NT2/D1 (cell line): ENCODE data around the gene GOLGA6L4.
"Not testable (repeated sequence)": the region's sequence is repeated elsewhere in the genome, so short reads cannot be mapped to it uniquely, and the experiment has no call there.

Experiments
- DNase-seq: peaks from one replicate; pipeline ENCODE4 v3.0.0-alpha.2; 2011; ENCODE audit warnings: low read depth, low spot score
- H3K27me3 ChIP-seq: 2 replicates; pipeline ENCODE4 v1.6.0; 2011; ENCODE audit warnings: mild to moderate bottlenecking; ENCODE audit not compliant: insufficient read length, insufficient read depth
- H3K36me3 ChIP-seq: 2 replicates; pipeline ENCODE4 v1.6.1; 2011; ENCODE audit warnings: mild to moderate bottlenecking, low read length, mixed read lengths; ENCODE audit not compliant: insufficient read depth, insufficient read length
- H3K4me1 ChIP-seq: 2 replicates; pipeline ENCODE4 v1.5.1; 2011; ENCODE audit not compliant: insufficient read depth, insufficient read length
- H3K4me3 ChIP-seq: 2 replicates; pipeline ENCODE4 v1.5.1; 2011; ENCODE audit warnings: low read depth; ENCODE audit not compliant: insufficient read length
- H3K9ac ChIP-seq: 2 replicates; pipeline ENCODE4 v1.6.0; 2011; ENCODE audit warnings: low read depth; ENCODE audit not compliant: insufficient read length
- H3K9me3 ChIP-seq: 2 replicates; pipeline ENCODE4 v1.5.1; 2011; ENCODE audit warnings: mild to moderate bottlenecking, low read length; ENCODE audit not compliant: insufficient read depth

GOLGA6L4 gene, protein sequence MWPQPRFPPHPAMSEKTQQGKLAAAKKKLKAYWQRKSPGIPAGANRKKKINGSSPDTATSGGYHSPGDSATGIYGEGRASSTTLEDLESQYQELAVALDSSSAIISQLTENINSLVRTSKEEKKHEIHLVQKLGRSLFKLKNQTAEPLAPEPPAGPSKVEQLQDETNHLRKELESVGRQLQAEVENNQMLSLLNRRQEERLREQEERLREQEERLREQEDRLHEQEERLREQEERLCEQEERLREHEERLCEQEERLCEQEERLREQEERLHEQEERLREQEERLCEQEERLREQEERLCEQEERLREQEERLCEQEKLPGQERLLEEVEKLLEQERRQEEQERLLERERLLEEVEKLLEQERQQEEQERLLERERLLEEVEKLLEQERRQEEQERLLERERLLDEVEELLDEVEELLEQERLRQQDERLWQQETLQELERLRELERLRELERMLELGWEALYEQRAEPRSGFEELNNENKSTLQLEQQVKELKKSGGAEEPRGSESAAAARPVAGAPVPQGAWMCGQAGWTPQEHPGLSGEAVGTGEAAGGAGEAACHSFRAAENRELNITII

DNA sequence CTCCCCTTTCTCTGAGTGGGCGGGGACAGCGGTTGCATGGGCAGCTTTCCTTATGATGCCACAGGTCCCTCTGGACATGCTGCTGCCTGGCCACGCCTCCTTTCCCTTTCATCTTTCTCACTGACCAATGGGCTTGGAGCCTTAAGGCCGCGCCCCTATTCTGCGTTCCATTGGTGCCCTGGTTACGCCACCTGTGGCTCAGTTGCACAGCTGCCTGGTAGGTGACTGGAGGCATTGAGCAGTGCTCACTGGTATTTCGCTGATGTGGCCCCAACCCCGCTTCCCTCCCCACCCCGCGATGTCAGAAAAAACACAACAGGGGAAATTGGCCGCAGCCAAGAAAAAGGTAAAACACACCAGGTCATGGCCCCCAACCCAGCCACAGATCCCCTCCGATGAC is at the start of gene GOLGA6L4:
TSS of gene GOLGA6L4 (plus strand) at position 201 of the 400 bp plus-strand sequence. CDS start at position 263, 62 bp downstream.
- H3K27me3 ChIP-seq, H3K4me3 ChIP-seq: not testable (repeated sequence)

DNA sequence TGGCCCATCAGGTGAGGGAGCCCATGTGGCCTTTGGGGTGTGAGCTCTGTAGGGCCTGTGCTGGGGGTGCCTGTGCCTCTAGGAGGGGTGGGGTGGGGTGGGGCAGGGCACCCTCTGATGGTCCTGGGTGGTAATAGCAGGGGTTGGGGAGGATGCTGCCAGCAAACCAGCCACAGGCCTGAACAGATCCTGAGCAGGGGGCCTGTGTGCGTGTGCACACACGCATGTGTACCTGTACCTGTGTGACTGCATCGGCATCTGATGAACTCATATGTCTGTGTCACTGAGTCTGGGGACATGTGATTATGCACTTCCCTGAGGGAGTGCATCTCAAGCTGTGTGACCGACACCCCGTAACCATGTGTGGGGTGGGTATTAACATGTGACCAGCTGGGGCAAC is 42.6 kb upstream of the GOLGA6L4 start:
- H3K4me1 ChIP-seq, H3K36me3 ChIP-seq, DNase-seq, H3K9ac ChIP-seq, H3K27me3 ChIP-seq, H3K4me3 ChIP-seq, H3K9me3 ChIP-seq: not testable (repeated sequence)

More for the DNA sequence above, at the start of gene GOLGA6L4:
- H3K4me1 ChIP-seq, H3K36me3 ChIP-seq, DNase-seq, H3K9me3 ChIP-seq, H3K9ac ChIP-seq: not testable (repeated sequence)

GRCh38 chr15:84195603-84196002 is 40.0 kb upstream of the GOLGA6L4 start:
- H3K36me3 ChIP-seq, H3K27me3 ChIP-seq, DNase-seq, H3K9me3 ChIP-seq, H3K4me1 ChIP-seq, H3K4me3 ChIP-seq, H3K9ac ChIP-seq: not testable (repeated sequence)

DNA sequence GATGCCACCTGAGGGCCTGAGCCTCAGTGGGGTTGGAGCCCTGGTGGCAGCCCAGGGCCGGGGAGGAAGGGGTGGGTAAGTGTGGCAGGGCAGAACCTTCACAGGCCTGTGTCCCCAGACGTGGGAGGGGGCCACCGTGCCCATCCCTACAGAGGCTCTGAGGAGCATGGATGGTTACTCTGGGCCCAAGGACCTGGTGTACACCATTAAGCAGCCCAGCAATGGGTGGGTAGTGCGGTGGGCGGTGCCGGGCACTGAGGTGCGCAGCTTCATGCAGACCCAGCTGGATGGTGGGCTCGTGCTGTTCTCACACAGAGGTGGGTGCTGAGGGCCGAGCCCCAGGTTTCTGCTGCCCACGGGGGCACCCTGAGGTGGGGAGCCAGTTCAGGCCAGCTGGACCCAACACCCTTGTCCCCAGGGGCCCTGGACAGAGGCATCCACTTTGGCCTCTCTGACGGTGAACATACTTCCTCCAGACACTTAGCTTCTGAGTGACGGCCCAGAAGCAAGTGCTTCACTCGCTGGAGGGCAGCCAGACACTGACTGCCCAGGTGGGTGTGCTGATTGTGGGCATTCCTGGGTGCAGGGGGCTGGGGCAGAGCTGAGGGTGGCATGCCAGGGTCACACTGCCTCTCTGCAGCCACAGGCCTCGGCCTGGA is 38.9 kb upstream of the GOLGA6L4 start:
- H3K4me3 ChIP-seq, H3K36me3 ChIP-seq, H3K4me1 ChIP-seq, DNase-seq, H3K9ac ChIP-seq, H3K27me3 ChIP-seq, H3K9me3 ChIP-seq: not testable (repeated sequence)

GRCh38 chr15:84199865-84200264 is 35.7 kb upstream of the GOLGA6L4 start:
- H3K9me3 ChIP-seq, H3K27me3 ChIP-seq, H3K36me3 ChIP-seq, H3K9ac ChIP-seq, H3K4me3 ChIP-seq, DNase-seq, H3K4me1 ChIP-seq: not testable (repeated sequence)

DNA sequence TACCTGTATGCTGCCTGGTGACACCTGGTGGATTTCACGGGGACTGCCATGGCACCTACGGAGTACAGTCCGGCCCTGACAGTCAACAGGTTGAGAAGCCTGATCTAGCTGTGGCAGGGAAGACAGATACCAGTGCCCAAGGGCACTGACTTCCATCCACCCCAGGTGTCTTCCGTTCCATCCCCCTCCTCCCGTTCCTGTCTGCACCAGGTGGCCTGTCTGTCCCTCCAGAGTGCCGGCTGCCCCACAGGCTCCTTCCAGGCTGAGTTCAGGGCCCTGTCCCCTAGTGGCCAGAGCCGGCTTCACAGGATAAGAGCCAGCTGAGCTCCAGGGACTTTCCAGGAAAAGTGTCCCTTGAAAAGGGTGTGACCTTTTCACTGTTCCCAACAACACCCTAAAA is 10.9 kb downstream of the GOLGA6L4 start:
- not testable (repeated sequence) for H3K4me1 ChIP-seq, H3K36me3 ChIP-seq, H3K27me3 ChIP-seq, DNase-seq, H3K4me3 ChIP-seq, H3K9me3 ChIP-seq, H3K9ac ChIP-seq
